Urothelium cell line (cell line): ENCODE results near the gene GOSR1.
A peak's percentile ranks its signal among the peaks of the same experiment; 100 is the strongest.
"Not testable (repeated sequence)": the region's sequence is repeated elsewhere in the genome, so short reads cannot be mapped to it uniquely, and the experiment has no call there.

Source experiments
- DNase-seq: peaks from one replicate; pipeline ENCODE4 v3.0.0; 2011; ENCODE audit warnings: low spot score, mixed read lengths
- FAIRE-seq: peaks from 2 replicates; lab custom pipeline; 2011; peaks lifted over from hg19 to GRCh38; lab: Jason Lieb, UNC

Gene GOSR1

GRCh38 chr17:30559656-30560055 lies 82.4 kb downstream of the GOSR1 start:
- no peak for DNase-seq
- no peak for FAIRE-seq

DNA sequence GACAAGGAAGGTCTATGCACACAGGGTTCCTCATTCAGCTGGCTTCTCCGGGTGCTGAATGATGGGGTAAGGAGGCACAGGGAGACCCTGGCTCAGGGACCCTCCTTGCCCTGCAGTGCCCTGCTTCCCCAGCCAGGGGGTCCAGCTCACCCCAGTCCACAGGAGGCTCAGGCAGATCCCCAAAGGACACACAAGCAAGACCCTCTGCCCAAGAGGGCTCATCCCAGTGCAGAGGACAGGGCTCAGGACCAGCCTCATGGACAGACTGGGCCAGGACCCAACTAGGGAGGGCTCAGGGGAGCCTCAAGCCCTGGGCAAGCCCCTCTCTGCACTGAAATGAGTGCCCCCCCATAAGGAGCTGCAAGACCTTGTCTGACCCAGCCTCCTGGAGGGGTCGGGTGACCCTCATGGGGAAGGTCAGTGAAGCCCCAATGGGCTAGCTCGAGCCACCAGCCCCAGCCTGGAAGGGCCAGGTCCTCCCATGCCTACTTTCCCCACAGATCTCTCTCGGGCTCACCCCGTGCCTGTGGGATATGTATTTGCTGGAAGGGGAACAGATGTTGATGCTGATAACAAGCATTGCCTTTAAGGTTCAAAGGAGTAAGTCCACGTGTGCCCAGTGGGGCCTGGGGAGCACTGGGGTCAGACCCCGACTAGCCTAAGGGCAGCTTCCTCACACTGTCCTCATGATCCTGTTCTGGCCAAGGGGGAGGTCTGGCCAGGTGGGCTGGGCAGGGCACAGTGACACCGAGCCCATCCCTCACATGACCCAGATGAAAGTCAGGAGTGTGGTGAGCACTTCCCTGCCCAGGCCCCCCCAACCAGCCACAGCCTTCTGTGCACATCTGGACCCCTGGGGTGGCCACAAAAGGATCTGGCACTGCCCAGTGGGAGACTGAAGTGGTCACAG lies 83.2 kb downstream of the GOSR1 start:
- FAIRE-seq, result peak; percentile 91
- not testable (repeated sequence) for DNase-seq

DNA sequence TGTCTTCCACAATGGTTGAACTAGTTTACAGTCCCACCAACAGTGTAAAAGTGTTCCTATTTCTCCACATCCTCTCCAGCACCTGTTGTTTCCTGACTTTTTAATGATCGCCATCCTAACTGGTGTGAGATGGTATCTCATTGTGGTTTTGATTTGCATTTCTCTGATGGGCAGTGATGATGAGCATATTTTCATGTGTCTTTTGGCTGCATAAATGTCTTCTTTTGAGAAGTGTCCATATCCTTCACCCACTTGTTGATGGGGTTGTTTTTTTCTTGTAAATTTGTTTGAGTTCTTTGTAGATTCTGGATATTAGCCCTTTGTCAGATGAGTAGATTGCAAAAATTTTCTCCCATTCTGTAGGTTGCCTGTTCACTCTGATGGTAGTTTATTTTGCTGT lies 84.6 kb downstream of the GOSR1 start:
- not testable (repeated sequence) for DNase-seq, FAIRE-seq

DNA sequence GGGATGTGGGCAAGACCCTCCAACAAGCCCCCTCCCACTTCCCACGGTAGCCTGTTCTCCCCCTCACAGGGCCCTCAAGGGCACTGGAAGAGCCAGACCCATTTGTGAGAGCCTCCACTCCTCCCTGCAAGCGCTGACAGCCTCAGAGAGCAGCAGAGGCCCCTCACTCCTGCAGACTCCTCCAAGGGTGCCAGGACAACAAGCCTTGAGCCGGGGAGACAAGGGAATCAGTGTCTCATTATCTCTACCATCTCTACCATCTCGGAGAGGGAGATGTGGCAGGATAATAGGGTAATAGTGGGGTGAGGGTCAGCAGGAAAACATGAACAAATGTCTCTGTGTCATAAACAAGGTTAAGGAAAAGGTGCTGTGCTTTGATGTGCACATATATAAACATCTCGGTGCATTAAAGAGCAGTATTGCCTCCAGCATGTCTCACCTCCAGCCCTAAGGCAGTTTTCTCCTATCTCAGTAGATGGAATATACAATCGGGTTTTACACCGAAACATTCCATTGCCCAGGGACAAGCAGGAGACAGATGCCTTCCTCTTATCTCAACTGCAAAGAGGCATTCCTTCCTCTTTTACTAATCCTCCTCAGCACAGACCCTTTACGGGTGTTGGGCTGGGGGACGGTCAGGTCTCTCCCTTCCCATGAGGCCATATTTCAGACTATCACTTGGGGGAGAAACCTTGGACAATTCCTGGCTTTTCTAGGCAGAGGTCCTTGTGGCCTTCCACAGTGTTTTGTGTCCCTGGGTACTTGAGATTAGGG lies 86.1 kb downstream of the GOSR1 start:
- not testable (repeated sequence) for DNase-seq, FAIRE-seq

GRCh38 chr17:30563905-30564390 lies 86.7 kb downstream of the GOSR1 start:
- DNase-seq, result not testable (repeated sequence)
- FAIRE-seq, result peak; percentile 77

DNA sequence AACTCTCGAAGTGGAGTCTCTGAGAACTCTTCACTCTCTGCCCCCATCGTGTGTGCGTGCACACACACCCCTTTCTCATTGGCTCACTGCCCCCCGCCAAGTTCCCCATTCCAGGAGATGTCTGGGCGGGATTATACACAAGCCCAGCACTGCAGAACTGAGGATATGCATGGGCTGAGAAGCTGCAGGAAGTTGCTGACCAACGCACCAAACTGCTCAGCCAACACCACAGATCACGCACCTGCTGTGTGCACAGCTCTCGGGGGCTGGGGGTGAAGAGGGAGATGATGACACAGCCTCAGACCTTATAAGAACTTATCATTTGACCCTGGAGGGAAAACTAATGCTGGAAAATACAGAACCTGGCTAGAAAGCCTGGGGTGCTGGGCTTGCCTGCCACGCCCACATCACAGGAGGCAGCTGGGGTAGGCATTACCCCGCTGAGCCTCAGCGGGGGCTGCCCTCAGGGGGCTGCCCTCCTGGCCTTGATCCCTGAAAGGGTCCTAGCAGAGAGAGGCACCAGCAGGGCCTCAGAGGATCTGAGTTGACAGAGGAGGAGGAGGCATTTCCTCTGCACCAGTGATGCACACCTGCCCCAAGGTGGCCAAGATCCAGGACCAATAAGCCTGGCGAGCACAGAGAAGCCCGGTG lies 87.3 kb downstream of the GOSR1 start:
- FAIRE-seq, DNase-seq: not testable (repeated sequence)

- DNase-seq, result no peak
- FAIRE-seq, result no peak
These were observed 88.1 kb downstream of the GOSR1 start for GRCh38 chr17:30565073-30565935.

- DNase-seq, FAIRE-seq: not testable (repeated sequence)
These were observed 88.9 kb downstream of the GOSR1 start for GRCh38 chr17:30566104-30566503.

DNA sequence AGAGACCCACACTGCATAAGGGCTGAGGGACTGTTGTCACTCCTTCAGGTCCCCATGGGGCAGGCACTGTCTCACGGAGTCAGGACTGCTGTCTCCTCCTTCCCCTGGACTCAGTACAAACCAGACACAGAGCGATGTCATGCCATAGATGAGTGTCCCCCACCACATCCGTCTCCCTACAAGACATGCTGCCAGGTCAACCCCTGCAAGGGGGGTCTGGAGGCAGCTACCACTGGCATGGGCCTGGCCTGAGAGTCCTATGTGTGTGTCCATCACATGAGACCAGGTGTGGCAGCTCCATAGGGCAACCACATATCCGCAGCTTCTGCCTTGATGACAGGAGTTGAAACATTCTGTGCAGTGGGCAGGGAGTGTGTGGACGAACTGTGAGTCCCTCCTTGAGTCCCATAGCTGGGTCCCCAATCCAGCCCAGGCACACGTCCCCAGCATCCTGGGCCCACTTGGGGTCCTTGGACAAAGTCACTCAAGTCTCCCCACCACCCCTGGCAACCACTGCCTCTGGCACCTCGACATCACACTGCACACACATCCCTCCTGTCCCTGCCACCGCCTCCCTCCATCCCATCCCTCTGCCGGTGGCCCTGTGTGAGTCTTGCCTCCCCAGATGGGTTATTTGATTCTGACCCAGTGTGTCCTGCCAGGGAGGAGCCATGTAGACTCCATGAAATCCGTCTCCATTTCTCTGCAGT lies 89.5 kb downstream of the GOSR1 start:
- not testable (repeated sequence) for DNase-seq
- FAIRE-seq, result peak; percentile 27

- no peak for FAIRE-seq
- DNase-seq, result no peak
These were observed 90.3 kb downstream of the GOSR1 start for GRCh38 chr17:30567231-30568116.

GRCh38 chr17:30568117-30568430 lies 90.9 kb downstream of the GOSR1 start:
- FAIRE-seq, result no peak
- DNase-seq, result no peak

- not testable (repeated sequence) for FAIRE-seq, DNase-seq
These were observed 92.4 kb downstream of the GOSR1 start for GRCh38 chr17:30569531-30570175.

DNA sequence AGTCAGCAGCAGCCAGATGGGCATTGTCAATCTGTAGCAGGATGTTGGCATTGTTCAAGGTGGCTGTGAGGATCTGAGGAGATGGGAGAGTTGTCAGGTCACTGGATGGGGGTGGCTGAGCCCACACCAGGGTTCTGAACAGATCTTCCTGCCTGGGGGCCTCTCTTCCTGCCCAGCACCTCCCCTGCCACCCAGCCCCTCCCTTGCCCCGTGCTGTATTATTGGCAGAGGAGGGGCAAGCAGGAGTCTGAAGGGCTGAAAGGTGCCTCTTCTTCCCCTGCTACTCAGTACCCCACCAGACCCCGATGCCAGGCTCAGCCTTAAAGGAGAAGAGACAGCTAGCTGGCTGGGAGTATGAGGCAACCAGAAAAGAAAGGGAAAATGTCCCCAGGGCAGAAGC lies 93.0 kb downstream of the GOSR1 start:
- FAIRE-seq (no peak), DNase-seq (no peak)

DNA sequence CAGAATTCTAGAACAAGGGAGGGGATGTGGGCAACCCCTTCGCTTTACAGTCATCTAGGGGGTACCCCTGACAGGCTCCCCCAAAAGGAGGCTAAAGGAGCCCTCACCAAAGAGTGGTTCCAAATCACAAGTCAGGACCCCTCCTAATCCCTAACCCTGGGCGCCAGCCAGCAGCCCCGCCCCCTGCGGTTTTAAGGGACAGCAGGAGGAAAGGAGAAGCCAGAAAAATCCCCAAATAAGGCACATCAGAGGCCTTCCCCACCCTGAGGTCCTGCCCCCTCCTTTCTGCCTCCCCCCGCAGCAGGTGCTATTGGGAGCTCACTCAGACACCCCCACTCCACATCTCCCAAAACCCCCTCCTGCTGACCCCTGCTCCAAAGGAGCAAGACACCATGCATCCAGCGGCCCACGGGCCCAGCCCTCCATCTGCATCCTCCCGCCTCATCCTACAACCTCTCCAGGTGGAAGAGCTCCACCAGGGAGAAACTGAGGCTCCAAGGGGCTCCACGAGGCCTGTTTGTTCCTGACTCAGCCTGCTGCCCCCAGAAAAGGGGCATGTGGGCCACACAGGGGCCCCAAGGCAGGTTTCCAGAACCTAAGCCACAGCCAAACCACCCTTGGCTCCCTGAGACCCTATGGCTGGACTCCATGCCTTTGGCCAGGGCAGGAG lies 93.5 kb downstream of the GOSR1 start:
- FAIRE-seq, result no peak
- no peak for DNase-seq

- DNase-seq, FAIRE-seq: not testable (repeated sequence)
These were observed 94.2 kb downstream of the GOSR1 start for GRCh38 chr17:30571404-30571803.

GRCh38 chr17:30571921-30572320 lies 94.7 kb downstream of the GOSR1 start:
- DNase-seq (no peak), FAIRE-seq (no peak)
